Effector CD8-positive, alpha-beta T cell (primary cell): ENCODE results near the gene GCM1.
A peak's percentile ranks its signal among the peaks of the same experiment; 100 is the strongest.
"Not testable (repeated sequence)": the region's sequence is repeated elsewhere in the genome, so short reads cannot be mapped to it uniquely, and the experiment has no call there.

Source experiments
- DNase-seq: peaks from one replicate; lab custom pipeline; 2025; lab: John Stamatoyannopoulos, UW
- total RNA-seq, 4 experiments: gene quantifications; one replicate each; lab custom pipeline; 2026; lab: John Stamatoyannopoulos, UW

GCM1 gene
- total RNA-seq: 0 to 0.27 (median 0) reads per million in 4 experiments

DNA sequence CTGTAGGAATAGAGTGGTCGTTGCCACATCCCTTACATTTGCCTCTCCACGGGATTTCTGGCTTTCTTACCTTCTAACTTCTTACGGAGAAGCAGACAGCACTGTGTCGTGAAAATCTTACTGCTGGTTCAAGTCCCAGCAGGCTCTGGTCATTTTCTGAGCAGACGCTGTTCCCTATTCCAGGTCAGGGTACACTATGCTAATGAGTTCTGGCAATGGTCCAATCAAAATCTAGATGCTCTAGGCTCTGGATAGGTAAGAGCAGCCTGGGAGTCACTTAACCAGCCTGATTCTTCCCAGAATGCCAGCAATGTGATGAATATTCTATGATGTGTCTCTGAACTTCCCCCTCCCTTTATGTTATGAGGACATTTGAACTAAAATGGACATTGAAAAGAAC is at the start of gene GCM1:
TSS of gene GCM1 (minus strand) at position 158 of the 400 bp plus-strand sequence. CDS start 3,209 bp downstream, outside the sequence.
- DNase-seq: no peak

DNA sequence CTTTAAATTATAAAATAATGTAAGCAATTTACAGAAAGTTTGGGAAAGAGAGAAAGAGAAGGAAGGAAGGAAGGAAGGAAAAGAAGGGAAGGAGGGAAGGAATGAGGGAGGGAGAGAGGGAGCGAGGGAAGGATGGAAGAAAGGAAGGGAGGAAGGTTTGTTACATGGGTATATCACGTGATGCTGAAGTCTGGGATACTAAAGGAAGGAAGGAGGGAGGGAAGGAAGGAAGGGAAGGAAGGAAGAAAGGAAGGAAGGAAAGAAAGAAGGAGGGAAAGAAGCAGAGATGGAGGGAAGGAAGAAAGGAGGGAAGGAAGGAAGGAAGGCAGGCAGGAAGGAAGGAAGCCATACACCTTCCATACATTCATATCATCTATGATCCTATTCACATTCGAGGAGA is 48.9 kb upstream of the GCM1 start:
- no peak for DNase-seq

GRCh38 chr6:53195048-53195447 is 46.4 kb upstream of the GCM1 start:
- no peak for DNase-seq

DNA sequence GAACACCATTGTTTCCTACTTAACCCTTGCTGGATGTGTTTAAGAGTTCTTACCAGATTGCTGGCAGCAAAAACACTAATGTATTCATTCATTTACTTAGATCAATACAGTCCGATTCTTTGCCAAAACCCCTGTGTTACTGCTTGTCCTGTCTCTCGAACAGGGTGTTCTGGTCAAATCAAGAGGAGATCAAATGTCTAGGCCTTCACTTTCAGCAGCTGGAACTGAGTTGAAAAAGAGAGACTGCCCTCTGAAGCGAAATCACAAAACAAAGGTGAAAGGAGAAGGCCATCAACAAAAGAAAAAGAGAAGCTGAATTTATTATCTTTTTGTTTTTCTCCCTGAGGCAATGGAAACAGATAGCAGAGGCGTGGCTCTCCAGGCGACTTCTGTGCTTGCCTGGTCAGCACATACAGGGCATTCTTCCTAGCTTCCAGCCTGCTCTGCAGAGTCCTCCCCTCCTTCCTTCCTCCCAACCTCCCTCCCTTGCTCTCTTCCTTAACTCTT is 44.1 kb upstream of the GCM1 start:
- DNase-seq: no peak

GRCh38 chr6:53189554-53189953 is 40.9 kb upstream of the GCM1 start:
- no peak for DNase-seq

DNA sequence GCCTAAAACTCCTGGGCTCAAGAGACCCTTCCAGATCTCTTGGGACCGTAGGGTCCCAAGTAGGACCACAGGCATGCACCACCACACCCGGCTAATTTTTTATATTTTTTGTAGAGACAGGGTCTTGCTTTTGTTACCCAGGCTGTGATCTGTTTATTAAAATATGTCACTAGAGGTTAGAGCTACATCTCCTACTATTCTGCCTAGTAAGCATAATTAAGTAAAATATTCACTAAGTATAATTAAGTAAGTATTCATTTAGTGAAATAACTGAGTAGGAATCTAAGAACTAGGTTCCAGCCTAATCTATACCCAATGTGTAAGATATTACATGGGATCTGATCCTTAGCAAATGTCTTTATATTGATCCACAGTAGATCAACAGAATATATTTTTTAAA is 40.2 kb upstream of the GCM1 start:
- DNase-seq: no peak

DNA sequence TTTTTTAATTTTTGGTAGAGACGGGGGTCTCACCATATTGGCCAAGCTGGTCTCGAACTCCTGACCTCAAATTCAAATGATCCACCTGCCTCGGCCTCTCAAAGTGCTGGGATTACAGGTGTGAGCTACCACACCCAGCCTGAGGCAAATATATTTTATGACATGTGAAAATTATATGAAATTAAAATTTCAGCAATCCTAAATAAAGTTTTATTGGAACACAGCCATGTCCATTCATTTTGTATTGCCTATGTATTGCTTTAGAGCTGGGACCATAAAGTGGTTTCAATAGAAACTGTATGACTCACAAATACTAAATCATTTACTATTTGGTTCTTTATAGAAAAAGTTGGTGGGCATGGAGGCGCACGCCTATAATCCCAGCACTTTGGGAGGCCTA is 32.0 kb upstream of the GCM1 start:
- no peak for DNase-seq

DNA sequence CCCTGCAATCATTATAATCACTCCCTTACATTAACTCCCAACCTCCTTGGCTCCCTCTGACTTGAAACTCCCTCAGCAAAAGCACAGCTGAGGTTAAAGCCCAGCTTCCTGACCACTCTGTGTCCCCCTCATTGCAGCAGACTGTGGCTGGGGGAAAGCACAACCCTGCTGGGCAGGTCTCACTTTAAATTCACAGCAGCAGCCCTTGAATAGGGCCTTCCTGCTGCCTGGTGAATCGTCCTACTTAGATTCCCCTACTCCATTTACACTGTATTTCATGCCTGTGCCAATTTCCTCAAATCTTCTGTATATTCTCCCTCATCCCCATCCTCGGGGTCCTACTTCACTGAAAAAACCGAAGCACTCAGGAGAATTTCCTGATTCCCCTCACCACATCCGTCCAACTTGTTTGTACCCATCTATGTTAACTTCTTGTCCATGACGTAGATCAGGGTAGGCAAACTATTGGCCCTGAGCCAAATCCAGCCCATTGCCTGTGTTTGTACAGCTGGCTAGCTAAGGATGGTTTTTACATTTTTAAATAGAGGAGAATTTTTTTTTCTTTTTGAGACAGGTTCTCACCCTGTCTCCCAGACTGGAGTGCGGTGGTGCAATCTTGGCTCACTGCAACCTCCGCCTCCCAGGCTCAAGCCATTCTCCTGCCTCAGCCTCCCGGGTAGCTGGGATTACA is 31.5 kb upstream of the GCM1 start:
- DNase-seq: peak; percentile 21

DNA sequence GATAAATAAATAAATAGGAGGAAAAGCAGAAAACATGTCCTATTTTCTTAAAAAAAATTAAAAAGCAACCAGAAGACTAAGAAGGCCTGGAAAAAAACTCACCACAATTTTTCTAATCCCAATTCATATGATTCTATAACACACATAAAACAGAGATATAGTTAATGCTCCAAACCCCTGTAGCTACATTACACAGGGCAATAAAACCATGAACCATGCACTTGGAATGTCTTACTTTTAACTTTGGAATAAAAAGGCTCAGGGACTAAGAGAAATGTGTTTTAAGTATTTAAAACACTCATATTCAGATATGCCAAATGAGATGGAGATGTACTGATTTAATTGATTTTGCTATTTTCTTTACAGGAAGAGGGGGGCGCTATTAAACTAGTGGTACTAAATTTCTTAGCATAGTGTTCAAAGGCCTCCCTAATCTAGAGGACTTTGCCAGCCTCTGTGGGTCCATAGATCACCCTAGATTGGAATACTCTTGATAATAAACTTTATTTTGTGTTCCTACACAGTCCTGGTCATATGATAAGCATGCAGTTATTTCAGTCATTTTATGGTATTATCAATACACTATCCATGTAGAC is 30.3 kb upstream of the GCM1 start:
- no peak for DNase-seq

DNA sequence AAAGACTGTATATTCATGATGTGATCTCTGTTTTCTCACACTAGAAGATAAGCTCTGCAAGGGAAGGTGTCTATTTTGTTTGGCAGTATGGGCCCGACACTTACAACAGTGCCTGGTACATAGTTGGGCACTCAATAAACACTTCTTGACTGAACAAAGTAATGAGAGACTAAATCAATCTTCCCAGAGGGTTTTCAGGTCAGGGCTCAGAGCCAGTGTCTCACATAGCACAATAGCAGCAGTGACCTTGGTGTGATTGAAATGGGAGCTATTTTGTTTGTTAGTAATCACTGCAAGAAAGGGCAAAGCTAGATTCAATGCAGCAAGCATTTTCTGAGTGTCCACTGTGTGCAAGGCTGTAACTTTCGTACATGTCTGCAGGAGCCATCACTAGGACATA is 26.4 kb upstream of the GCM1 start:
- no peak for DNase-seq

- no peak for DNase-seq
Measured at GRCh38 chr6:53172468-53172803, 23.8 kb upstream of the GCM1 start.

GRCh38 chr6:53171605-53172467 is 23.2 kb upstream of the GCM1 start:
- peak; percentile 83 for DNase-seq

DNA sequence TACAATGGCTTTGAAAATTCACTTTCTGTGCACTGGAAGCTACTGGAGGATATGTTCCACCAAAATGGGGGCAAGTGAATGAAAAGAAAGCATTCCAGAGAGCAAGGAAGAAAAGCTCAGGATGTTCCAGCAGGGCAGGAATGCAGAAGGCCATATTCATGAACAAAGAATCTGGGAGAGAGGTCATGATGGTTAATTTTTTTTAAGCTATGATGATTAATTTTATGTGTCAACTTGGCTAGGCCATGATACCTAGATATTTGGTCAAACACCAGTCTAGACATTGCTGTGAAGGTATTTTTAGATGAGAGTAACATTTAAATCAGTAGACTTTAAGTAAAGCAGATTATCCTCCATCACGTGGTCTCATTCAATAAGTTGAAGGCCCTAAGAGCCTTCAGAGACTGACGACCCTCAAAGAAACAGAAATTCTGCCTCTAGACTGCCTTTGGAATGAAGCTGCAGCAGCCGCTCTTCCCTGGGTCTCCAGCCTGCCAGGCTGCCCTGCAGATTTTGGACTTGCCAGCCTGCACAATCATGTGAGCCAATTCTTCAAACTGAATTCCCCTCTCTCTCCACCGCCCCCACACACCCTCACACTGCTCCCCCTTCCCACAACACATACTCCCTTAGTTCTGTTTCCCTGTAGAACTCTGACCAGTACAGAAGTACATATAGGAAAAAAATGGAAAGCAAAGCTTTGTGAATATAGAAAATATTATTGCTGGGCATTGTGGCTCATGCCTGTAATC is 20.1 kb upstream of the GCM1 start:
- no peak for DNase-seq

GRCh38 chr6:53165293-53165692 is 16.7 kb upstream of the GCM1 start:
- no peak for DNase-seq

DNA sequence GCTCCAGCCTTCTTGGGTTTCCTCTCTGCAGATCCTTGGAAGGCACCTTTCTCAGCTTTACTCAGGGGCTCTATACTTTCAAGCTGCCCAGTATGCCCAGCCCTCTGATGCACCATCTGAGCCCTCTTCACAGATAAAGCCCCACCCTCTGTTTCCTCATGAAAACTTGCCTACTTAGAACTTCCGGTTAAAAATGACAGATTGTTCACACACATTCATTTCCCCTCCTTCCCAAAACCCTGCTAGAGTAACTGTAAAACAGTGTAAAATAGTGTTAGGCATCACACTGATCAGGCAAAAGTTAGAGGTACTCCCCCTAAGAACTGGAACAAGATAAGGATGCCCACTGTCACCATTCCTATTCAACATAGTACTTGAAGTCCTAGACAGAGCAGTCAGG is 14.0 kb upstream of the GCM1 start:
- DNase-seq: no peak

DNA sequence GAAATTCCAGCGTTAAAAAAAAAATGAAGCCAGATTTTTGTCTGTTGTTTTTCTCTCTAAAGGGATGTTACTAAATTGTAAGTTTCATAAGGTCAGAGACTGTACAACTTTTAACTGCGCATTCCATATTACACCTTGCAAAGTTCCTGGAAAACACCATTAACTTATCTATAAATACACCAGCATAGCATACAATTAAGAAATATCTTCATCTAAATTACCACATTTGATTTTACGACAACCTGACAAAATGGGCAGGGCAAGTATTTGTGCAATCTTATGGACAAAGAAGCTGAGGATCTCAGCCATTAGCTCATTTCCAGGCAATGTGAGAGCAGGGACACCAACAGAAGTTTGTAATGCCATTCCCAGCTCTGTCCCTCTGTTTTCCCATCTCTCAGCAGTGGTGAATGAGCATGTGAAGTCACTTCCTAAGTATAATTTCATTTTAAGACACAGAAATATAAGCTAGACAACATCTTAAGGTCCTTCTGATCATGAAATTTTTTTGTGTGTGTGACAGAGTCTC is 12.9 kb upstream of the GCM1 start:
- DNase-seq: no peak

DNA sequence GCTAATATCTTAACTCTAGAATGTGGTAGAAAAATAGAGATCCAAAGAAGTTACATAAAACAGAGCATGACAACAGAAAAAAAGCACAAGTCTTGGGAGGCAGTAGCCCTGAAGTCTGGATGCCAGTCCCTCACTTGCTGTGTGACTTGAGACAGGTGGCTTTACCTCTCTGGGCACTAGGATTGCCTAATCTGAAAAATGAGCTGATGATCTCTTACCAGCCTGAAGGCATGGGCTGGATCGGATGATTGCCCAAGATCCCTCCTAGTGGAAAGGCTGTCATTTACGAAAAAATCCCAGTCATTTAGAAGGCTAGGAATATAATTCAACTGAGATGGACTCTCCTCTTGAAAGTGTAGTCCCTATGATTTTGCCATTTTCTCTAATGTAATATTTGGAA is 10.9 kb upstream of the GCM1 start:
- no peak for DNase-seq

- not testable (repeated sequence) for DNase-seq
Measured at GRCh38 chr6:53158076-53158475, 9.4 kb upstream of the GCM1 start.

GRCh38 chr6:53155279-53155678 is 6.6 kb upstream of the GCM1 start:
- not testable (repeated sequence) for DNase-seq

- DNase-seq: no peak
Measured at GRCh38 chr6:53154794-53155193, 6.2 kb upstream of the GCM1 start.

DNA sequence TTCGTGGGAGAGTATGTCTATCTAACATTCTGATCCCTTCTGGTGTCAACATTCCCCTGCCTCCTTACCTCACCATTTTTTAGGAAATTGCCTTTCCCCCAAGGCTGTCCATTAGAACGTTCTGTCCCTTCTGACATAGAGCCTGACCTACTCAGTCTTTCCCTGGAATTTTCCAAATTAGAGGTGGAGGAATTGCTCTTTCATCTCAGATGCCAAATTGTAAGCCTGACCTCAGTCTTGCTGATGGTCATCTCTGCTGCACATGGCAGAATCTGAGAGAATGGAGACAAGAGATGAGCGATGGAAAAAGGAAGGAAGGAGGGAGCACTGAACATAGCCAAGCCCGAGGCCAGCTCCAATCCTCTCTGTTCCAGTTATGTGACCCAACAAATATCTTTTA is 5.4 kb upstream of the GCM1 start:
- no peak for DNase-seq

GRCh38 chr6:53152576-53152975 is 3.9 kb upstream of the GCM1 start:
- DNase-seq: no peak
